Gastroesophageal sphincter (tissue), 4 donors: Measurements from ENCODE around the gene RAET1E. TPM values are rescaled to one million over a fixed set of nuclear protein-coding genes. Genes with fewer than 3 reads are reported as not detected.
"Not testable (repeated sequence)": the region's sequence is repeated elsewhere in the genome, so short reads cannot be mapped to it uniquely, and the experiment has no call there.

ENCODE experiments used
- ATAC-seq: fragments of 150-250 bp; one replicate; pipeline ENCODE4 v1.9.1; 2016; ENCODE audit warnings: mild to moderate bottlenecking, moderate library complexity
- H3K27ac ChIP-seq, 4 donors: fragments of 200-600 bp; sonication (generic) in 3 of 4; 1 replicate in 3 of 4; 2 replicates in 1 of 4; pipeline ENCODE4 v1.5.1; 2016 to 2019
- H3K27me3 ChIP-seq: fragments of 200-600 bp; sonication (generic); one replicate; pipeline ENCODE4 v1.5.1; 2019
- H3K36me3 ChIP-seq, 2 donors: fragments of 200-600 bp; sonication (generic); one replicate each; pipeline ENCODE4 v1.5.1; 2019; ENCODE audit warnings: control low read depth in 1 of 2
- H3K4me1 ChIP-seq, 3 donors: fragments of 200-600 bp; sonication (generic); 1 replicate in 2 of 3; 2 replicates in 1 of 3; pipeline ENCODE4 v1.5.1; 2016 to 2019; ENCODE audit warnings: control low read depth in 2 of 3
- H3K4me3 ChIP-seq, 2 donors: fragments of 200-600 bp; sonication (generic); one replicate each; pipeline ENCODE4 v1.5.1; 2019; ENCODE audit warnings: mild to moderate bottlenecking in 1 of 2, moderate library complexity in 1 of 2
- H3K9me3 ChIP-seq, 3 donors: fragments of 200-600 bp; sonication (generic); one replicate each; pipeline ENCODE4 v1.5.1; 2017 to 2019; ENCODE audit warnings: control low read depth in 2 of 3
- CTCF ChIP-seq, 4 experiments: fragments of 200-600 bp in 2 of 4; fragments of 450-650 bp in 2 of 4; sonication (generic) in 1 of 4; IDR thresholded peaks; one replicate each; pipeline ENCODE4 v1.5.1; 2017 to 2019; ENCODE audit warnings: antibody characterized with exemption in 4 of 4, mild to moderate bottlenecking in 2 of 4, moderate library complexity in 2 of 4
- EP300 ChIP-seq: sonication (generic); formaldehyde crosslinking; IDR thresholded peaks from one replicate; pipeline ENCODE4 v1.6.1; 2017; ENCODE audit warnings: antibody characterized with exemption, mild to moderate bottlenecking
- POLR2A ChIP-seq, 2 donors: fragments of 450-650 bp; IDR thresholded peaks; one replicate each; pipeline ENCODE4 v1.6.1; 2017; ENCODE audit warnings: antibody characterized with exemption in 2 of 2, mild to moderate bottlenecking in 2 of 2, moderate library complexity in 1 of 2
- POLR2AphosphoS5 ChIP-seq: sonication (generic); formaldehyde crosslinking; IDR thresholded peaks from one replicate; pipeline ENCODE4 v1.6.1; 2017; ENCODE audit warnings: antibody characterized with exemption
- WGBS, 2 donors: methylation state at CpG; one replicate each; pipeline ENCODE4 v1.1.5; 2018; ENCODE audit warnings: low coverage in 1 of 2; 5-methylcytosine and 5-hydroxymethylcytosine counted together
- total RNA-seq, 4 donors: library from RNA; depleted of rRNA; stranded (reverse); fragments of >200 nt; gene quantifications; one replicate each; pipeline ENCODE4 v1.1.0, GENCODE V29; 2016

The RAET1E gene
- total RNA-seq, 4 donors from 2014 or later, result 0.69 TPM; not detected in 3

GRCh38 chr6:149895048-149895590, 2.8 kb downstream of the RAET1E start:
- Histone ChIP-seq H3K4me1 (peaks cover 15 to 39% (median 28%) of the 10 kb centered on the region in 3 donors), H3K36me3 (no peaks in the 10 kb centered on the region)
- ATAC-seq, result peak; percentile 73

DNA sequence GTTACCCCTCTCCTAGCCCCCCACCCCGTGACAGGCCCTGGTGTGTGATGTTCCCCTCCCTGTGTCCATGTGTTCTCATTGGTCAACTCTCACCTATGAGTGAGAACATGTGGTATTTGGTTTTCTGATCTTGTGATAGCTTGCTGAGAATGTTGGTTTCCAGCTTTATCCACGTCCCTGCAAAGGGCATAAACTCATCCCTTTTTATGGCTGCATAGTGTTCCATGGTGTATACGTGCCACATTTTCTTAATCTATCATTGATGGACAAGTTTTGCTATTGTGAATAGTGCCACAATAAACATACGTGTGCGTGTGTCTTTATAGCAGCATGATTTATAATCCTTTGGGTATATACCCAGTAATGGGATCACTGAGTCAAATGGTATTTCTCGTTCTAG, 6.0 kb downstream of the RAET1E start:
- H3K4me3 ChIP-seq, H3K27me3 ChIP-seq, H3K27ac ChIP-seq, H3K36me3 ChIP-seq, ATAC-seq, H3K9me3 ChIP-seq: not testable (repeated sequence)
- peaks cover 13 to 24% (median 23%) of the 10 kb centered on the region in 3 donors for H3K4me1 ChIP-seq
- WGBS, 2 donors, result 71 to 87% methylated on average over 6 of the region's 6 CpGs

More at GRCh38 chr6:149895048-149895590, 2.8 kb downstream of the RAET1E start:
- 0% methylated on average over 1 to 2 of the region's 7 CpGs for WGBS, 2 donors
- Histone ChIP-seq H3K27me3 (no peaks in the 10 kb centered on the region), H3K4me3 (no peak overlapping the region), H3K27ac (peak overlapping the region in 3 of 4 donors; percentile 73 to 83 (median 76)), H3K9me3 (no peaks in the 10 kb centered on the region)
- TF ChIP-seq EP300, result no peak
- TF ChIP-seq POLR2AphosphoS5, result peak; percentile 87
- TF ChIP-seq CTCF (IDR thresholded peaks at IDR 0.05), result peak in 1 of 4 experiments; percentile 6
- TF ChIP-seq POLR2A (IDR thresholded peaks at IDR 0.05), result no peak

GRCh38 chr6:149891259-149891658, 6.7 kb downstream of the RAET1E start:
- H3K4me1 ChIP-seq, result peaks cover 8 to 18% (median 17%) of the 10 kb centered on the region in 3 donors
- TF ChIP-seq POLR2A (IDR thresholded peaks at IDR 0.05) (no peak), CTCF (IDR thresholded peaks at IDR 0.05) (no peak), POLR2AphosphoS5 (no peak), EP300 (no peak)
- no peak overlapping the region for H3K27ac ChIP-seq
- no peak for ATAC-seq
- no peaks in the 10 kb centered on the region for H3K27me3 ChIP-seq
- H3K9me3 ChIP-seq, result no peaks in the 10 kb centered on the region
- no peak overlapping the region for H3K4me3 ChIP-seq
- H3K36me3 ChIP-seq, result no peaks in the 10 kb centered on the region
- 73 to 87% methylated on average over 3 of the region's 3 CpGs for WGBS, 2 donors

DNA sequence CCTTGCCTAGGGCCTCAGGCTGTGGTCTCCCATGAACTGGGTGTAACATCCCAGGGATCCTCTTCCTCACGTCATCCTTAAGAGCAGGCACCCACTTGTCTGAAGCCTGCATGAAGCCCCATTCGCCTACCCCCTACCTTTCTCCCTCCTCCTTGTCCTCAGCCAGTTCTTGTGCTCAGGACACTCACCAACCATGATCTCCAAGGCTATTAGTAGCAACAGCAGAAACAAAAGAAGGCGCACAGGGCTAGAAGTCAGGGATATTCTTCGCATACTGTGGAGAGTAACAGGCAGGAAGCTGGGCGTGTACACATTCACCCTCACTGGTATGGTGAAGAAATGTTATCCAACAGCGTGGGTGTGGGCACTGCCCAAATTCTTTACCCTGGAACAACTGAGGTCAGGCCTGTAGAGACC, 7.3 kb downstream of the RAET1E start:
- Histone ChIP-seq H3K36me3 (no peaks in the 10 kb centered on the region), H3K9me3 (no peaks in the 10 kb centered on the region), H3K4me3 (no peak overlapping the region), H3K27ac (no peak overlapping the region), H3K4me1 (peaks cover 2 to 12% (median 10%) of the 10 kb centered on the region in 3 donors), H3K27me3 (no peaks in the 10 kb centered on the region)
- 48 to 62% methylated on average over 4 to 6 of the region's 6 CpGs for WGBS, 2 donors
- TF ChIP-seq POLR2AphosphoS5 (no peak), POLR2A (IDR thresholded peaks at IDR 0.05) (no peak), CTCF (IDR thresholded peaks at IDR 0.05) (no peak), EP300 (no peak)
- ATAC-seq, result no peak

- Histone ChIP-seq H3K4me1 (peaks cover 0 to under 1% (median 0%) of the 10 kb centered on the region in 3 donors), H3K27ac (no peak overlapping the region), H3K4me3 (no peak overlapping the region), H3K9me3 (no peaks in the 10 kb centered on the region), H3K36me3 (no peaks in the 10 kb centered on the region), H3K27me3 (no peaks in the 10 kb centered on the region)
- TF ChIP-seq POLR2AphosphoS5 (no peak), POLR2A (IDR thresholded peaks at IDR 0.05) (no peak), CTCF (IDR thresholded peaks at IDR 0.05) (no peak)
- ATAC-seq, result no peak
- WGBS, 2 donors, result 65 to 77% methylated on average over 4 to 7 of the region's 7 CpGs
Observed at GRCh38 chr6:149889326-149889725, 8.6 kb downstream of the RAET1E start.
